Suppressor macrophage treated with lipopolysaccharide for 1 hour (primary cell): ENCODE results near the gene PALD1.

Experiments
- DNase-seq, 3 donors: peaks; one replicate each; pipeline ENCODE4 v3.0.0-alpha.2; 2020 to 2022

PALD1 gene

GRCh38 chr10:70615784-70616522, 137.4 kb downstream of the PALD1 start:
- peak; percentile 8 to 47 (median 23) for DNase-seq

- DNase-seq, result no peak
These were observed 138.2 kb downstream of the PALD1 start for GRCh38 chr10:70616761-70617160.
